Measurements from ENCODE around the gene NDRG3.

The NDRG3 gene

GRCh38 chr20:36785308-36785707 is 39.4 kb upstream of the NDRG3 start:
- no peak for DNase-seq (ENCODE audit: extremely low read depth, low read depth)

GRCh38 chr20:36784900-36785299 is 39.0 kb upstream of the NDRG3 start:
- TF ChIP-seq CTCF (IDR thresholded peaks at IDR 0.05; ENCODE audit: low read depth, low read length): no peak
- no peak for DNase-seq (ENCODE audit: extremely low read depth, low read depth)

More at GRCh38 chr20:36785308-36785707, 39.4 kb upstream of the NDRG3 start:
- no peak for TF ChIP-seq CTCF (IDR thresholded peaks at IDR 0.05; ENCODE audit: low read depth, low read length)

GRCh38 chr20:36784116-36784515 is 38.2 kb upstream of the NDRG3 start:
- no peak for TF ChIP-seq CTCF (IDR thresholded peaks at IDR 0.05; ENCODE audit: low read depth, low read length)
- DNase-seq (ENCODE audit: extremely low read depth, low read depth): no peak

- TF ChIP-seq CTCF (IDR thresholded peaks at IDR 0.05; ENCODE audit: low read depth, low read length): no peak
These were observed 33.8 kb upstream of the NDRG3 start for GRCh38 chr20:36779656-36780025.

GRCh38 chr20:36778831-36779655 is 33.2 kb upstream of the NDRG3 start:
- DNase-seq (ENCODE audit: extremely low read depth, low read depth): no peak
- no peak for TF ChIP-seq CTCF (IDR thresholded peaks at IDR 0.05; ENCODE audit: low read depth, low read length)

More at GRCh38 chr20:36779656-36780025, 33.8 kb upstream of the NDRG3 start:
- DNase-seq (ENCODE audit: extremely low read depth, low read depth): no peak

GRCh38 chr20:36777576-36777975 is 31.7 kb upstream of the NDRG3 start:
- TF ChIP-seq CTCF (IDR thresholded peaks at IDR 0.05; ENCODE audit: low read depth, low read length): no peak
- no peak for DNase-seq (ENCODE audit: extremely low read depth, low read depth)

GRCh38 chr20:36777167-36777566 is 31.3 kb upstream of the NDRG3 start:
- no peak for TF ChIP-seq CTCF (IDR thresholded peaks at IDR 0.05; ENCODE audit: low read depth, low read length)
- no peak for DNase-seq (ENCODE audit: extremely low read depth, low read depth)
